Stimulated activated effector memory CD8-positive, alpha-beta T cell treated with anti-CD3 and anti-CD28 coated beads, Interleukin-12 subunit alpha, Interleukin-12 subunit beta, amount 100 ng/mL, for 72 hours (primary cell): Measurements from ENCODE around the gene CFHR4.
"Not testable (repeated sequence)": the region's sequence is repeated elsewhere in the genome, so short reads cannot be mapped to it uniquely, and the experiment has no call there.

Experiments used
- ATAC-seq: fragments of 150-1000 bp; cut with Tn5 transposase; 2 replicates; pipeline ENCODE4 v1.10.0; 2021
- DNase-seq, 2 donors: peaks; one replicate each; pipeline ENCODE4 v3.0.0; 2021 to 2022; ENCODE audit warnings: low spot score in 2 of 2
- H3K27ac Mint-ChIP-seq: one replicate; pipeline ENCODE4 v1.8.0; 2022; ENCODE audit warnings: mild to moderate bottlenecking, mixed read lengths
- H3K36me3 Mint-ChIP-seq: one replicate; pipeline ENCODE4 v1.8.0; 2022; ENCODE audit warnings: mild to moderate bottlenecking, mixed read lengths
- H3K4me1 Mint-ChIP-seq: one replicate; pipeline ENCODE4 v1.8.0; 2022; ENCODE audit warnings: mixed read lengths
- H3K4me3 Mint-ChIP-seq: one replicate; pipeline ENCODE4 v1.8.0; 2022; ENCODE audit warnings: mild to moderate bottlenecking, mixed read lengths
- H3K9me3 Mint-ChIP-seq: one replicate; pipeline ENCODE4 v1.8.0; 2022; ENCODE audit warnings: mixed read lengths

The CFHR4 gene

GRCh38 chr1:196897158-196897828 lies 9.4 kb downstream of the CFHR4 start:
- Mint-ChIP-seq H3K36me3 (no peaks in the 10 kb centered on the region), H3K4me1 (no peaks in the 10 kb centered on the region), H3K27ac (no peak overlapping the region), H3K9me3 (peaks cover 3% of the 10 kb centered on the region), H3K4me3 (no peak overlapping the region)
- ATAC-seq, result no peak
- DNase-seq, result no peak

- no peaks in the 10 kb centered on the region for H3K36me3 Mint-ChIP-seq
- no peak overlapping the region for H3K27ac Mint-ChIP-seq
- no peak for DNase-seq
Measured at GRCh38 chr1:196902344-196902743, 14.5 kb downstream of the CFHR4 start.

GRCh38 chr1:196910215-196910614 lies 22.4 kb downstream of the CFHR4 start:
- H3K27ac Mint-ChIP-seq, result no peak overlapping the region
- no peak for ATAC-seq
- no peaks in the 10 kb centered on the region for H3K36me3 Mint-ChIP-seq
- no peak for DNase-seq
- H3K4me1 Mint-ChIP-seq, result no peaks in the 10 kb centered on the region
- peaks cover 2% of the 10 kb centered on the region for H3K9me3 Mint-ChIP-seq
- no peak overlapping the region for H3K4me3 Mint-ChIP-seq

More at GRCh38 chr1:196902344-196902743, 14.5 kb downstream of the CFHR4 start:
- no peak for ATAC-seq
- Mint-ChIP-seq H3K4me1 (no peaks in the 10 kb centered on the region), H3K4me3 (no peak overlapping the region), H3K9me3 (peaks cover 3% of the 10 kb centered on the region)

GRCh38 chr1:196912283-196912682 lies 24.4 kb downstream of the CFHR4 start:
- H3K27ac Mint-ChIP-seq, ATAC-seq, H3K36me3 Mint-ChIP-seq, H3K4me1 Mint-ChIP-seq, DNase-seq, H3K9me3 Mint-ChIP-seq, H3K4me3 Mint-ChIP-seq: not testable (repeated sequence)

GRCh38 chr1:196926839-196927238 lies 39.0 kb downstream of the CFHR4 start:
- not testable (repeated sequence) for H3K27ac Mint-ChIP-seq, H3K9me3 Mint-ChIP-seq, H3K4me3 Mint-ChIP-seq, ATAC-seq, DNase-seq, H3K4me1 Mint-ChIP-seq, H3K36me3 Mint-ChIP-seq

GRCh38 chr1:196932853-196933252 lies 45.0 kb downstream of the CFHR4 start:
- H3K27ac Mint-ChIP-seq, ATAC-seq, H3K9me3 Mint-ChIP-seq, DNase-seq, H3K4me1 Mint-ChIP-seq, H3K4me3 Mint-ChIP-seq, H3K36me3 Mint-ChIP-seq: not testable (repeated sequence)

- ATAC-seq (peak; percentile 40), DNase-seq (no peak)
- Mint-ChIP-seq H3K36me3 (no peaks in the 10 kb centered on the region), H3K4me3 (no peak overlapping the region), H3K27ac (no peak overlapping the region), H3K4me1 (no peaks in the 10 kb centered on the region), H3K9me3 (no peaks in the 10 kb centered on the region)
Measured at GRCh38 chr1:196933531-196934189, 45.8 kb downstream of the CFHR4 start.

GRCh38 chr1:196941474-196941873 lies 53.6 kb downstream of the CFHR4 start:
- H3K4me1 Mint-ChIP-seq, H3K4me3 Mint-ChIP-seq, ATAC-seq: not testable (repeated sequence)

GRCh38 chr1:196943568-196943967 lies 55.7 kb downstream of the CFHR4 start, which contains the start of gene CFHR2:
CFHR2 (plus strand) TSS chr1:196943738; CDS start chr1:196943881, 143 bp downstream.
- H3K4me3 Mint-ChIP-seq, ATAC-seq, H3K9me3 Mint-ChIP-seq, H3K27ac Mint-ChIP-seq, H3K4me1 Mint-ChIP-seq, H3K36me3 Mint-ChIP-seq, DNase-seq: not testable (repeated sequence)

More at GRCh38 chr1:196941474-196941873, 53.6 kb downstream of the CFHR4 start:
- not testable (repeated sequence) for DNase-seq, H3K27ac Mint-ChIP-seq, H3K9me3 Mint-ChIP-seq, H3K36me3 Mint-ChIP-seq

- H3K4me3 Mint-ChIP-seq, result no peak overlapping the region
- DNase-seq (no peak), ATAC-seq (no peak)
- no peaks in the 10 kb centered on the region for H3K36me3 Mint-ChIP-seq
- no peaks in the 10 kb centered on the region for H3K4me1 Mint-ChIP-seq
- H3K9me3 Mint-ChIP-seq, result peaks cover 3% of the 10 kb centered on the region
- H3K27ac Mint-ChIP-seq, result no peak overlapping the region
Measured at GRCh38 chr1:196951711-196952394, 64.0 kb downstream of the CFHR4 start.

- ATAC-seq, result no peak
- H3K4me1 Mint-ChIP-seq, result no peaks in the 10 kb centered on the region
- H3K27ac Mint-ChIP-seq, result no peak overlapping the region
- no peak for DNase-seq
- H3K36me3 Mint-ChIP-seq, result no peaks in the 10 kb centered on the region
- peaks cover 3% of the 10 kb centered on the region for H3K9me3 Mint-ChIP-seq
- H3K4me3 Mint-ChIP-seq, result no peak overlapping the region
Measured at GRCh38 chr1:196954778-196955177, 66.9 kb downstream of the CFHR4 start.

GRCh38 chr1:196955926-196956325 lies 68.1 kb downstream of the CFHR4 start:
- H3K36me3 Mint-ChIP-seq, result no peaks in the 10 kb centered on the region
- no peaks in the 10 kb centered on the region for H3K4me1 Mint-ChIP-seq
- DNase-seq, result no peak
- H3K9me3 Mint-ChIP-seq, result peaks cover 3% of the 10 kb centered on the region
- H3K4me3 Mint-ChIP-seq, result no peak overlapping the region
- no peak for ATAC-seq
- H3K27ac Mint-ChIP-seq, result no peak overlapping the region

GRCh38 chr1:196960854-196961253 lies 73.0 kb downstream of the CFHR4 start:
- no peaks in the 10 kb centered on the region for H3K4me1 Mint-ChIP-seq
- ATAC-seq, result no peak
- H3K27ac Mint-ChIP-seq, result no peak overlapping the region

More at GRCh38 chr1:196960854-196961253, 73.0 kb downstream of the CFHR4 start:
- no peak overlapping the region for H3K4me3 Mint-ChIP-seq
- DNase-seq, result no peak
- H3K36me3 Mint-ChIP-seq, result no peaks in the 10 kb centered on the region
- H3K9me3 Mint-ChIP-seq, result no peaks in the 10 kb centered on the region
